Activated CD4-positive, alpha-beta T cell treated with anti-CD3 and anti-CD28 coated beads for 36 hours (primary cell): ENCODE measurements around the gene S100A4. TPM values are rescaled to one million over a fixed set of nuclear protein-coding genes. Genes with fewer than 3 reads are reported as not detected.
"Not testable (repeated sequence)": the region's sequence is repeated elsewhere in the genome, so short reads cannot be mapped to it uniquely, and the experiment has no call there.

Source experiments
- ATAC-seq: fragments of 200-7000 bp; cut with Tn5 transposase; one replicate; pipeline ENCODE4 v1.10.0; 2021; ENCODE audit warnings: mild to moderate bottlenecking, moderate library complexity
- CTCF ChIA-PET: fragments of 350-600 bp; sonication (Branson Sonifier 250); formaldehyde crosslinking; loops from one replicate; lab custom pipeline; 2021; ENCODE audit warnings: antibody characterized with exemption; lab: Charles Lee
- POLR2A ChIA-PET: fragments of 350-600 bp; sonication (Branson Sonifier 250); formaldehyde crosslinking; loops from one replicate; lab custom pipeline; 2021; ENCODE audit warnings: antibody characterized with exemption, inconsistent platforms; lab: Charles Lee
- DNase-seq: peaks from one replicate; pipeline ENCODE4 v3.0.0-alpha.2; 2020
- H3K27ac Mint-ChIP-seq: one replicate; pipeline ENCODE4 v1.8.0; 2021; ENCODE audit warnings: mixed read lengths
- H3K27me3 Mint-ChIP-seq: one replicate; pipeline ENCODE4 v1.8.0; 2021; ENCODE audit warnings: mixed read lengths
- H3K36me3 Mint-ChIP-seq: one replicate; pipeline ENCODE4 v1.8.0; 2021; ENCODE audit warnings: low read depth, mixed read lengths
- H3K4me1 Mint-ChIP-seq: one replicate; pipeline ENCODE4 v1.8.0; 2021; ENCODE audit warnings: mixed read lengths
- H3K4me3 Mint-ChIP-seq: one replicate; pipeline ENCODE4 v1.8.0; 2021; ENCODE audit warnings: mild to moderate bottlenecking, moderate library complexity, mixed read lengths
- H3K9me3 Mint-ChIP-seq: one replicate; pipeline ENCODE4 v1.8.0; 2021; ENCODE audit warnings: low read depth, mixed read lengths
- intact Hi-C, 2 experiments: fragments of 100-400 bp; cut with DNase I in 1 of 2; cut with micrococcal nuclease in 1 of 2; formaldehyde crosslinking; loops; one replicate each; pipeline versions ENCODE4 v1.14.2 to v1.15.1; 2022 to 2024; cut with DNase I, micrococcal nuclease
- total RNA-seq, 2 experiments: library from RNA; stranded (reverse); gene quantifications; one replicate each; pipeline ENCODE4 v1.2.3, GENCODE V29; 2021

The S100A4 gene
- total RNA-seq, 2 experiments from 2014 or later: 84.8 to 166 TPM

GRCh38 chr1:153568367-153569099 is 22.9 kb upstream of the S100A4 start:
- no peaks in the 10 kb centered on the region for H3K9me3 Mint-ChIP-seq
- POLR2A ChIA-PET: interaction anchor here (1.0 to 1.7 kb wide), 4 partner anchors 10 to 66 kb away, joined by 4 to 5 read pairs (median 4); partner anchors contain the start of gene CHTOP
- peaks cover 69% of the 10 kb centered on the region for H3K4me1 Mint-ChIP-seq
- intact Hi-C loops: loop anchor here (1.0 to 5.0 kb wide), 6 partner anchors 35 to 394 kb away; partner anchors contain the start of genes INTS3 (in 1 of the 2), SLC39A1 (in 1 of the 2) and SNAPIN (in 1 of the 2)
- DNase-seq: peak; percentile 93
- peak; percentile 15 for ATAC-seq
- H3K4me3 Mint-ChIP-seq: peak overlapping the region; percentile 39
- H3K27ac Mint-ChIP-seq: peak overlapping the region; percentile 83
- no peaks in the 10 kb centered on the region for H3K36me3 Mint-ChIP-seq
- CTCF ChIA-PET: interaction anchor here (0.6 to 6.3 kb wide), 22 partner anchors 13 to 104 kb away, joined by 3 to 97 read pairs (median 6); partner anchors contain the start of genes CHTOP, S100A4, S100A5 and S100A6
- no peaks in the 10 kb centered on the region for H3K27me3 Mint-ChIP-seq

- ATAC-seq (peak; percentile 24), DNase-seq (peak; percentile 88)
- intact Hi-C loops: loop anchor here (1.0 to 5.0 kb wide), 6 partner anchors 34 to 395 kb away; partner anchors contain the start of genes INTS3 (in 1 of the 2), SLC39A1 (in 1 of the 2) and SNAPIN (in 1 of the 2)
- no peaks in the 10 kb centered on the region for H3K9me3 Mint-ChIP-seq
- H3K36me3 Mint-ChIP-seq: no peaks in the 10 kb centered on the region
- H3K27ac Mint-ChIP-seq: peak overlapping the region; percentile 83
- peak overlapping the region; percentile 39 for H3K4me3 Mint-ChIP-seq
- POLR2A ChIA-PET: interaction anchor here (0.7 to 1.7 kb wide), 6 partner anchors 8 to 66 kb away, joined by 3 to 5 read pairs (median 4); partner anchors contain the start of gene CHTOP
- H3K4me1 Mint-ChIP-seq: peaks cover 62% of the 10 kb centered on the region
- CTCF ChIA-PET: interaction anchor here (0.6 to 6.3 kb wide), 24 partner anchors 13 to 405 kb away, joined by 3 to 97 read pairs (median 4); partner anchors contain the start of genes CHTOP, S100A4, S100A5 and S100A6
- no peaks in the 10 kb centered on the region for H3K27me3 Mint-ChIP-seq
Observed at GRCh38 chr1:153567621-153568366, 22.2 kb upstream of the S100A4 start.

- H3K36me3 Mint-ChIP-seq: no peaks in the 10 kb centered on the region
- peak; percentile 95 for DNase-seq
- peaks cover 51% of the 10 kb centered on the region for H3K4me1 Mint-ChIP-seq
- ChIA-PET POLR2A (interaction anchor here (0.6 to 1.8 kb wide), 7 partner anchors 10 to 35 kb away, joined by 3 to 13 read pairs (median 5); partner anchors contain the start of genes S100A3, S100A4, S100A5 and S100A6), CTCF (interaction anchor here (0.6 to 1.9 kb wide), 12 partner anchors 16 to 325 kb away, joined by 3 to 12 read pairs (median 6); partner anchors contain the start of genes CHTOP, S100A4 and S100A6)
- H3K9me3 Mint-ChIP-seq: no peaks in the 10 kb centered on the region
- peak overlapping the region; percentile 100 for H3K27ac Mint-ChIP-seq
- peak; percentile 84 for ATAC-seq
- peak overlapping the region; percentile 71 for H3K4me3 Mint-ChIP-seq
- intact Hi-C loops: loop anchor here (1.0 to 5.0 kb wide), 5 partner anchors 21 to 396 kb away; partner anchors contain the start of genes S100A4 (in 2 of the 2), CHTOP (in 1 of the 2), INTS3 (in 1 of the 2) and SLC39A1 (in 1 of the 2)
- no peaks in the 10 kb centered on the region for H3K27me3 Mint-ChIP-seq
Observed at GRCh38 chr1:153566414-153567371, 21.1 kb upstream of the S100A4 start.

GRCh38 chr1:153565529-153566374 is 20.1 kb upstream of the S100A4 start, which contains the start of gene S100A2:
TSS of gene S100A2 (minus strand) at chr1:153565844. CDS start at chr1:153563877, 1,967 bp downstream.
- ChIA-PET POLR2A (interaction anchor here (0.6 to 1.8 kb wide), 7 partner anchors 11 to 34 kb away, joined by 3 to 13 read pairs (median 5); partner anchors contain the start of genes S100A3, S100A4, S100A5 and S100A6), CTCF (interaction anchor here (0.6 to 1.9 kb wide), 14 partner anchors 15 to 324 kb away, joined by 3 to 12 read pairs (median 4); partner anchors contain the start of genes CHTOP, S100A4 and S100A6)
- Mint-ChIP-seq H3K9me3 (no peaks in the 10 kb centered on the region), H3K4me3 (peak within 1 kb of the TSS; percentile 71), H3K27ac (peak within 1 kb of the TSS; percentile 100), H3K4me1 (peaks cover 46% of the 10 kb centered on the region), H3K36me3 (no peaks in the 10 kb centered on the region), H3K27me3 (no peaks in the 10 kb centered on the region)
- peak; percentile 81 for DNase-seq
- intact Hi-C loops: loop anchor here (1.0 to 5.0 kb wide), 5 partner anchors 20 to 397 kb away; partner anchors contain the start of genes S100A4 (in 2 of the 2), CHTOP (in 1 of the 2), INTS3 (in 1 of the 2) and SLC39A1 (in 1 of the 2)
- ATAC-seq: peak; percentile 69

GRCh38 chr1:153563991-153564390 is 18.4 kb upstream of the S100A4 start:
- intact Hi-C loops: no loop called here
- ATAC-seq (no peak), DNase-seq (no peak)
- CTCF ChIA-PET: interaction anchor here (0.6 to 1.3 kb wide), 4 partner anchors 12 to 53 kb away, joined by 3 to 6 read pairs (median 4); partner anchors contain the start of gene S100A5
- POLR2A ChIA-PET: no interaction called here
- Mint-ChIP-seq H3K27ac (no peak overlapping the region), H3K27me3 (no peaks in the 10 kb centered on the region), H3K4me3 (no peak overlapping the region), H3K4me1 (peaks cover 35% of the 10 kb centered on the region), H3K36me3 (no peaks in the 10 kb centered on the region), H3K9me3 (no peaks in the 10 kb centered on the region)

- ATAC-seq (no peak), DNase-seq (no peak)
- intact Hi-C loops: no loop called here
- H3K36me3 Mint-ChIP-seq: no peaks in the 10 kb centered on the region
- no peaks in the 10 kb centered on the region for H3K9me3 Mint-ChIP-seq
- H3K4me3 Mint-ChIP-seq: no peak overlapping the region
- H3K27me3 Mint-ChIP-seq: no peaks in the 10 kb centered on the region
- peaks cover 30% of the 10 kb centered on the region for H3K4me1 Mint-ChIP-seq
- no peak overlapping the region for H3K27ac Mint-ChIP-seq
- CTCF ChIA-PET: interaction anchor here (0.7 to 1.3 kb wide), 2 partner anchors 11 to 53 kb away, joined by 4 to 6 read pairs; no protein-coding TSS in a partner anchor
- POLR2A ChIA-PET: no interaction called here
Observed at GRCh38 chr1:153563483-153563901, 17.9 kb upstream of the S100A4 start.

GRCh38 chr1:153562021-153562420 is 16.4 kb upstream of the S100A4 start:
- ChIA-PET POLR2A (interaction anchor here (0.7 kb wide), 1 partner anchor 124 kb away, joined by 3 read pairs; no protein-coding TSS in a partner anchor), CTCF (interaction anchor here (0.5 to 2.4 kb wide), 7 partner anchors 10 to 50 kb away, joined by 3 to 9 read pairs (median 3); partner anchors contain the start of gene S100A4)
- not testable (repeated sequence) for H3K27ac Mint-ChIP-seq

GRCh38 chr1:153561466-153561985 is 15.9 kb upstream of the S100A4 start:
- intact Hi-C loops: no loop called here
- ATAC-seq (no peak), DNase-seq (no peak)
- Mint-ChIP-seq H3K27ac (peak overlapping the region; percentile 55), H3K9me3 (no peaks in the 10 kb centered on the region), H3K27me3 (no peaks in the 10 kb centered on the region), H3K36me3 (no peaks in the 10 kb centered on the region), H3K4me3 (no peak overlapping the region), H3K4me1 (peaks cover 12% of the 10 kb centered on the region)
- ChIA-PET POLR2A (interaction anchor here (0.7 kb wide), 1 partner anchor 124 kb away, joined by 3 read pairs; no protein-coding TSS in a partner anchor), CTCF (interaction anchor here (0.9 to 2.4 kb wide), 5 partner anchors 9 to 50 kb away, joined by 3 to 9 read pairs (median 3); partner anchors contain the start of gene S100A4)

More at GRCh38 chr1:153562021-153562420, 16.4 kb upstream of the S100A4 start:
- H3K36me3 Mint-ChIP-seq, H3K27me3 Mint-ChIP-seq, ATAC-seq, DNase-seq, H3K4me3 Mint-ChIP-seq, intact Hi-C loops, H3K9me3 Mint-ChIP-seq: not testable (repeated sequence)
- H3K4me1 Mint-ChIP-seq: peaks cover 17% of the 10 kb centered on the region
